ENCODE results near the gene NID1.

- TF ChIP-seq, protein P1, sequence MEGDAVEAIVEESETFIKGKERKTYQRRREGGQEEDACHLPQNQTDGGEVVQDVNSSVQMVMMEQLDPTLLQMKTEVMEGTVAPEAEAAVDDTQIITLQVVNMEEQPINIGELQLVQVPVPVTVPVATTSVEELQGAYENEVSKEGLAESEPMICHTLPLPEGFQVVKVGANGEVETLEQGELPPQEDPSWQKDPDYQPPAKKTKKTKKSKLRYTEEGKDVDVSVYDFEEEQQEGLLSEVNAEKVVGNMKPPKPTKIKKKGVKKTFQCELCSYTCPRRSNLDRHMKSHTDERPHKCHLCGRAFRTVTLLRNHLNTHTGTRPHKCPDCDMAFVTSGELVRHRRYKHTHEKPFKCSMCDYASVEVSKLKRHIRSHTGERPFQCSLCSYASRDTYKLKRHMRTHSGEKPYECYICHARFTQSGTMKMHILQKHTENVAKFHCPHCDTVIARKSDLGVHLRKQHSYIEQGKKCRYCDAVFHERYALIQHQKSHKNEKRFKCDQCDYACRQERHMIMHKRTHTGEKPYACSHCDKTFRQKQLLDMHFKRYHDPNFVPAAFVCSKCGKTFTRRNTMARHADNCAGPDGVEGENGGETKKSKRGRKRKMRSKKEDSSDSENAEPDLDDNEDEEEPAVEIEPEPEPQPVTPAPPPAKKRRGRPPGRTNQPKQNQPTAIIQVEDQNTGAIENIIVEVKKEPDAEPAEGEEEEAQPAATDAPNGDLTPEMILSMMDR (conservative IDR thresholded peaks at IDR 0.05; ENCODE audit: low read depth, low read length) = no peak
- no peak for TF ChIP-seq EZH2 (IDR thresholded peaks at IDR 0.05; ENCODE audit: low read length, unreplicated experiment)
These were observed 19.1 kb downstream of the NID1 start for GRCh38 chr1:236045771-236046170.
